CD4-positive, alpha-beta T cell treated with Interleukin-17A for 1 hour (primary cell): ENCODE results near the gene MBNL2.

Experiments
- DNase-seq: peaks from one replicate; pipeline ENCODE4 v3.0.0-alpha.2; 2020

MBNL2 gene

GRCh38 chr13:97353927-97354675 is 132.0 kb downstream of the MBNL2 start:
- DNase-seq = no peak

GRCh38 chr13:97354808-97355207 is 132.7 kb downstream of the MBNL2 start:
- no peak for DNase-seq

GRCh38 chr13:97356592-97356991 is 134.5 kb downstream of the MBNL2 start:
- DNase-seq = no peak

- peak; percentile 76 for DNase-seq
These were observed 137.3 kb downstream of the MBNL2 start for GRCh38 chr13:97359181-97360057.

DNA sequence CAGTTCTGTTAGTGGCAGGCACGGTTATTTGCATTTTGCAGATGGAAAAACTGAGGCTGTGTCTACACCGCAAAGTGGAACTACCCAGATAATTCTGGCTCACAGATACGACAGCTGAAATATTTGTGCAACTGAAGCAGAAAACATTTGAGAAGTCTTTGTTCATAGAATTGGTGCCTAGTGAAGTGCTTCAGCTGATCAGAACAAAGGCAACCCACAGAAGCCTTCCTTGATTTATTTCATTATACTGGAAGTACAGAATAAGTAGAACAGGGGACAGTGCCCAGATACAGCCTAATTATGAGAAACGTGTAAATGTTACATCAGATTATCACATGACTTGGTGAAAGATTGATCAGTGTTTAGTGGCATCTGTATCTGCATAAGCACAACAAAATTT is 138.5 kb downstream of the MBNL2 start:
- no peak for DNase-seq

- DNase-seq = no peak
These were observed 141.9 kb downstream of the MBNL2 start for GRCh38 chr13:97364031-97364430.

DNA sequence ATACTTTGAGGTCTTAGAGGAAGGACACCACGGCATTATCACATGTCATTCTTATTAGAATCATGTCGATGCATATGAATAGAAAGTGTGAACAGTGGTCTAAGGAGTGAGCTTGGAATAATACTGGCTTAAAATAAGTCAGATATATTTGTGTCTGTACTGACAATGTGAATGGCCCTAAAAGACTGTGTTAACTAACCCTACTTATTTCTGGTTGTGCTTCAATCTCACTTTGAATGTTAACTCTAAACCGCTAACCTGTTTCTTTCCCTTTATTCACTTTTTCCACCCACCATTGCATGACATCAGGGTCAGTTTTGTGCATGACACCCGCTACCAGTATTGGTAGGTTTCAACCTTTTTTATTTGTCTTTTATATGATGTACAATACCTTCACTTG is 142.7 kb downstream of the MBNL2 start:
- no peak for DNase-seq

GRCh38 chr13:97366172-97366688 is 144.1 kb downstream of the MBNL2 start:
- no peak for DNase-seq

DNA sequence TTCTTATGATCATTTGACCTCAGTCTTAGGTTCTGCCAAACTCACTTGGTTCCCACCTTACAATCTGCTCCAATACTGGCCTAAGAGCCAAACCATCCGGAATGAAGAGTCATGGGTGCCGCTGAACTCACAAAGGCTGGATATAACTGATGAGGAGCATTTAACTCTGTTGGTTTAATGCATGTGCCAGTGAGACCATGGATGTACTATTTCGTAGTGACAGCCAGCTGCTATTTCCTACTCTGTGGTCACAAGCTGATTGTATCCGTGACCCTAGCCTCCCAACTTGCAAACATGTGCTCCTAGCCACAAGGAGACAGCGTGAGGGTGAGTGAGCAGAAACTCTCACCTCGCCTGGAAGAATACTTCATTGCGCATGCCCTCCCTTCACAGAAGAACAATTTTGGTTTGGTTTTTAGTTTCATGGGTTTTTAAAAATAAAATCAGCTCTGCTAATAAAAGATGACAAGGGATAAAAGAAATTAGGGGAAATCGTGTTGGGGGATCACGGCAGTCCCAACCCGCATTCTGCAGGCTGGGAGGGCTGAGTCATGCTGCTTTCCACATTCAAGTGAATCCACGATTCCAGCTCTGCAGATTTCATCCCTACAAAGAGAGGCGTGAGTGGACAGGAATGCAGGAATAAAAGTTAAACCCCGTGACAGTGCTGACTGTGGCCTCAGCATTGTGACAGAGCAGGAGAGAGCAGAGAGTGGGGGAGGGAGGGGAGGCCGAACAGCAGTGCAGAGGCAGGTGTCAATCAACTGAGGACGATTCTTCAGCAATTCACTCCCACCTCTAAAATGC is 145.1 kb downstream of the MBNL2 start:
- DNase-seq = no peak

DNA sequence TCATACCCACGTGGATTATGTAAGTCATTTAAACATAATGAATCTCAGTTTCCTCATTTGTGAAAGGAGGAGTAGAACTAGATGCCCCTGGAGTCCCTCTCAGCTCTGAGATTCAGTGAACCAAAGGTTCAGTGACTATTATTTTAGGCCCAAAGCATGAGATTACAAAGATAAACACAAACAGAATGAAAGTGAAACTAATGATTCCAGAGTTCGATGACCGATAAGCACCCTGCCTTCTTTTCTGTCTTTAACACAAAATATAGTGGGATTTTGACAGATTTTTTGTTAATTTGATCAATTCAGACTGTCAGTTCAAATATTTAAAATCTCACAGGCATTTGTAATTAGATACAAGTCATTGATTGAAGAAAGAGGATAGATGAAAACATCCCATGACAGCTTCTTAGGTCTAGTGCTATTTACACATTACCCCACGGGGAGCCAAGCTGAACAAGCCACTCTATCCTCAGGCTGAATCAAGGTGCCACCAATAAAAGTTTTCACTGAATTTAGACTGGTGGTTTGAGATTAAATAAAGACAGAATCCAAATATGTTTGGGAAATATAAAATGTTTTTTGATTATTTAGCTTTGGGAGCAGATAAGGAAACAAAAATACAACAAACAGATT is 147.2 kb downstream of the MBNL2 start:
- peak; percentile 42 for DNase-seq

GRCh38 chr13:97371486-97372109 is 149.5 kb downstream of the MBNL2 start:
- DNase-seq = no peak

DNA sequence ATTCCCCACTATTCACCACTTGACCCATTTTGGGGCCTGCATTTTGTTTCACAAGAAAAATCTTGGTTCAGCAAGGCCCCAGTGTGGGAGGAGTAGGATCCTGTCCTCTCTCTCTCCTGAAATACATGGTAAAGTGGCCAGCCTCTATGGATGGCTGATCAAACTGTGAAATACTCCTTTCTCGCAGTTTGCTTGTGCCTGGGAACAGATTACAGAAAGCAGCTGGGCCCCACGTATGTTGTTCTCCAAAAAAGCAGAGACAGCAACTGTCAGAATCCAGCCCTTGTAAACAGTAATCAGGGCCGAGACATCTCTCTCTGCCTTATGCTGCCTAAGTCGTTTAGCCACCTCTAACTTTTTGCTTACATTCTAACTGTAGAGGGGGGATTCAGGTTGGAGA is 150.8 kb downstream of the MBNL2 start:
- no peak for DNase-seq

DNA sequence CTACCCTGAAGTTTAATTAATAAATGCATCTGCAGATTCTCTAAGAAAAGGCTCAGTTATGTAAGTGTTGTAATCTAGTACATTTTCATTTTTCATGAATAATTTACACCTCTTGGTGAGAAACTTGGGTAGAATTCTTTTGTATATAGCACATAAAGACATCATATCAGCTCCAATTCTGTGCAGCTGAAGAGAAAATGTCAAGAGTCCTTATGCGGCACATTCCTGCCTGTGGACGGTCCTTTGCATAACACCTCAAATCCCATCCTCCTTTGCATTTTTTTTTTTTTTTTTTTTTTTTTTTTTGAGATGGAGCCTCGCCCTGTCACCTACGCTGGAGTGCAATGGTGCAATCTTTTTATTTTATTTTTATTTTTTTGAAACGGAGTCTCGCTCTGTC is 151.7 kb downstream of the MBNL2 start:
- DNase-seq = no peak

DNA sequence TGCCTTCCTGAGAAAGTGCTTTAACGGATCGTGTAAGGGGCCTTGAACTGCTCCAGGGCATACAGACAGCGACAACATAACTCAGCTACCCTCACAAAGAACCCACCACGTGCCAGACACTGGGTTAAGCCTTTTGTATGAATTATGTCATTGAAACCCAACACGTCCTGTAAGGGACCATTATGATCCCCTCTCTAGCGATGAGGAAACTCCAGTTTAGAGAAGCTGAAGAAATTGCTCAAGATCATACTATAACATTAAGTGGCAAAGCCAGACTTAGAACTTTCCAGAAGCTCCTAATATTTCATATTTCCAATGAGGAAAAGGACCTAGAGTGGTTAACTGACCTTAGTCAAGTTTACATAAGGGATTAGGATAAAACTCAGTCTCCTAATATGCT is 154.8 kb downstream of the MBNL2 start:
- no peak for DNase-seq

DNA sequence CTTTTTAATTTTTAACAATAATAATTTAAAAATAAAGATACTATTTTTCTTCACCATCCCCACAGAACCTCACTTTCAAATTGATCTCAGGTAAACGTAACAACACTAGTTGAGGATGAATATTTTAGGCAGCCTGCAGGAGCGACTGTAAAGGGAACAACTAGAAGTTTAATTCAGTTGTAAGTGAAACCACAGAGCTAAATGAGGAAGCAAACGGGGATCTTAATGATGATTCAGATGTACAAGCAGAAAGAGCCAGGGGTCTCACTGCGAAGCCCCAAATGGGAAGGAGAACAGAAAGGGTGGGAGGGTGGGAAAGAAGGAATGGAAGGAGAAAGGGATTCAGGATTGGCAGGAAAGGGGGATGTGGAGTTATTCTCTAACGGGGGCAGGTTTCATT is 157.3 kb downstream of the MBNL2 start:
- no peak for DNase-seq

GRCh38 chr13:97380696-97381095 is 158.6 kb downstream of the MBNL2 start:
- DNase-seq = no peak

GRCh38 chr13:97381189-97381588 is 159.1 kb downstream of the MBNL2 start:
- no peak for DNase-seq

GRCh38 chr13:97382276-97382675 is 160.1 kb downstream of the MBNL2 start:
- DNase-seq = no peak

- DNase-seq = no peak
These were observed 162.2 kb downstream of the MBNL2 start for GRCh38 chr13:97384371-97384770.

DNA sequence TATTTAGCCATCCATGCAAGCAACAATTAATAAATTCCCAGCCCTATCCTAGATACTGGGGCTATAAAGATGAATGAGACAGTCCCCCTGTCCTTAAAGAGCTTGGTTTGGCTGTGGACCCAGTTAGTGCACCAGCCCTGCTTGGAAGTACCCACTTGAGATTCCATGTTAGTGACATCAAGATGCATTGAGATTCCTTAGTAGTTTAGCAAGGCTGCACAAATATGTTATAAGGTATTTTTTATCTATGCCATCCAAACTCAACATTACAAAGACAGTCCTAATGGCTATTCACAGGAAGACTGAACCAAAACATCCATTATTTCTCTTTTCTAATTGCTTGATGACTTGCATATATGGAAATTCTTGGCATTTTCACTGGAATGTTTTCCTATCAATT is 163.0 kb downstream of the MBNL2 start:
- no peak for DNase-seq

DNA sequence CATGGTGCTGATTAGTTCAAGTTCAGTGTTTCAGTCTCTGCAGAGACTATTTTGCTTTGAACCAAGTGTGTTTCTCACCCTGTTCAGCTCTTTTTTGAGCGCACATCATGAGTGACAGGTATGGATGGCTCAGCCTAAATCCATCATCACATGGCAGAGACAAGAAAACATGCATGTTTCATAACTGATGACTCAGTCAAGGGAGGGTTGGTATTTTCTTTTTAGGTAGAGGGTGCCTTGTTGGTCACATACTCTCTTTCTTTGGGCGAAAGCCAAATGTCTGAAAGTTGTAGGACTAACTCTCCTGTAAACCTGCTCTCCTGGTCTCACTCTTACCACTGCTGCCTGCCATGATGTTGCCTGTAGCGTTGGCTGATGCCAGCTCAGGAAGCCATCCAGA is 163.7 kb downstream of the MBNL2 start:
- DNase-seq = no peak

DNA sequence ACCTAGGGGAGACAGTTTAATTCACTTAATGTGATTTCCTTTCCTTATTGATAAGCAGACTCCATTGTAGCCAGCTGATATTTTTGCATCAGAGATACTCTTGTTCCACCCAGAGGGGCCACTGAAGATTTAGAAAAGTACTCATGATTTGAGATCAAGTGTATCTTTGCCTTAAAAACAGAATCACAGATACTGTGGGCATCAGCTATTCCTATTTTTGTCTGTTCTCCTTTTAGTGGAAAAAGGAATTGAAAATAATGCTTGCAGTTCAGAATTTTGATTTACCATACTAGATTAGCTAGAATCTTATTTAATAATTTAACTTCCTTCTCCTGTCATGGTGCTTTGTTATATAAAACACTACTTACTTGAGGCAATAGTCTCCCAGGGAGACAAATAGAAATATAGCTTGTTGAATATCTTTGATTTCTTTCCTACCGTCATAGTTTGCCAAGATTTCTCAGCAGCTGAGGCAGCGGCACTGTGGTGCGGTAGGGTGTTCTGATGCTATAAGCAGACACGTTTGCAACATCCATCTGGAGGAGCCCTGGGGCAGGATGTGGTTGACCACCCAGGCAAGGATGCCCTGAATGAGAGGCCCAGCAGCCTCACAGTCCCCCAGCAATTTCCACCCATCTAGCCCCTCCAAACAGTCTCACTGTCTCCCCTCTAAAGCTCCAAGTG is 164.8 kb downstream of the MBNL2 start:
- no peak for DNase-seq
